AG04450 (cell line): ENCODE results near the gene SLC4A4. TPM values are rescaled to one million over a fixed set of nuclear protein-coding genes. Genes with fewer than 3 reads are reported as not detected.

Experiments used
- CTCF ChIA-PET: fragments of 300-600, 350-600 bp; formaldehyde crosslinking; extraction: SDS; loops from one replicate; lab custom pipeline; 2022; ENCODE audit warnings: antibody characterized with exemption, inconsistent platforms; lab: Charles Lee
- POLR2A ChIA-PET: fragments of 350-600 bp; formaldehyde crosslinking; extraction: SDS; loops from one replicate; lab custom pipeline; 2021; ENCODE audit warnings: antibody characterized with exemption, inconsistent platforms; lab: Yijun Ruan, JAX
- DNase-seq: peaks from one replicate; pipeline ENCODE4 v3.0.0-alpha.2; 2011; ENCODE audit warnings: low read depth, low spot score
- H3K27ac ChIP-seq: one replicate; pipeline ENCODE4 v1.5.1; 2012; ENCODE audit warnings: low read depth, low read length, control low read depth
- H3K27me3 ChIP-seq: one replicate; pipeline ENCODE4 v1.6.0; 2012; ENCODE audit warnings: low read length; ENCODE audit not compliant: control insufficient read depth, insufficient read depth
- H3K4me3 ChIP-seq: 2 replicates; pipeline ENCODE4 v1.5.1; 2011; ENCODE audit warnings: mild to moderate bottlenecking, low read depth, low read length, control low read depth
- H3K9me3 ChIP-seq: 2 replicates; pipeline ENCODE4 v1.5.1; 2012; ENCODE audit warnings: low read length; ENCODE audit not compliant: control insufficient read depth, insufficient read depth
- CTCF ChIP-seq: IDR thresholded peaks from 2 replicates; pipeline ENCODE4 v1.5.1; 2011; ENCODE audit warnings: low read depth, low read length, control low read depth, inconsistent platforms
- polyA plus RNA-seq: library from polyadenylated mRNA; depleted of rRNA; stranded (reverse); fragments of >200 nt; gene quantifications from 2 replicates; pipeline ENCODE4 v1.2.3, GENCODE V29; 2011

SLC4A4 gene
- polyA plus RNA-seq, 1 experiment: 17.5 TPM

- Histone ChIP-seq H3K9me3 (no peaks in the 10 kb centered on the region), H3K27me3 (no peaks in the 10 kb centered on the region), H3K27ac (no peak overlapping the region), H3K4me3 (no peak overlapping the region)
- ChIA-PET POLR2A (no interaction called here), CTCF (interaction anchor here (0.6 to 1.1 kb wide), 2 partner anchors 9 to 71 kb away, joined by 3 to 10 read pairs; no protein-coding TSS in a partner anchor)
- no peak for DNase-seq
- no peak for TF ChIP-seq CTCF
Measured at GRCh38 chr4:71453531-71453930, 114.7 kb downstream of the SLC4A4 start.

- H3K4me3 ChIP-seq: no peak overlapping the region
- ChIA-PET POLR2A (no interaction called here), CTCF (no interaction called here)
- no peak for TF ChIP-seq CTCF
- DNase-seq: peak; percentile 59
- no peaks in the 10 kb centered on the region for H3K27me3 ChIP-seq
- H3K27ac ChIP-seq: no peak overlapping the region
- H3K9me3 ChIP-seq: no peaks in the 10 kb centered on the region
Measured at GRCh38 chr4:71456841-71457240, 118.0 kb downstream of the SLC4A4 start.

- ChIA-PET CTCF (no interaction called here), POLR2A (no interaction called here)
Measured at GRCh38 chr4:71460371-71460770, 121.6 kb downstream of the SLC4A4 start.

GRCh38 chr4:71461422-71461821 lies 122.6 kb downstream of the SLC4A4 start:
- CTCF ChIA-PET: no interaction called here
- Histone ChIP-seq H3K27me3 (no peaks in the 10 kb centered on the region), H3K4me3 (no peak overlapping the region), H3K9me3 (no peaks in the 10 kb centered on the region), H3K27ac (no peak overlapping the region)
- POLR2A ChIA-PET: no interaction called here
- no peak for DNase-seq
- TF ChIP-seq CTCF: no peak

More at GRCh38 chr4:71460371-71460770, 121.6 kb downstream of the SLC4A4 start:
- no peaks in the 10 kb centered on the region for H3K27me3 ChIP-seq
- no peak for DNase-seq
- TF ChIP-seq CTCF: no peak
- H3K27ac ChIP-seq: no peak overlapping the region
- no peaks in the 10 kb centered on the region for H3K9me3 ChIP-seq
- no peak overlapping the region for H3K4me3 ChIP-seq

GRCh38 chr4:71466775-71467174 lies 128.0 kb downstream of the SLC4A4 start:
- Histone ChIP-seq H3K4me3 (no peak overlapping the region), H3K27ac (no peak overlapping the region), H3K9me3 (no peaks in the 10 kb centered on the region), H3K27me3 (no peaks in the 10 kb centered on the region)
- no peak for DNase-seq
- ChIA-PET POLR2A (no interaction called here), CTCF (interaction anchor here (0.6 to 0.7 kb wide), 2 partner anchors 249 to 745 kb away, joined by 3 read pairs; no protein-coding TSS in a partner anchor)
- TF ChIP-seq CTCF: no peak
